Measurements from ENCODE around the gene CA11. TPM values are rescaled to one million over a fixed set of nuclear protein-coding genes. Genes with fewer than 3 reads are reported as not detected.

Gene CA11
- total RNA-seq, 1 donor from 2014 or later: 9.5 TPM

- Histone ChIP-seq H3K9me3 (ENCODE audit: insufficient read depth, low read depth, low read length) (no peaks in the 10 kb centered on the region), H3K4me1 (ENCODE audit: insufficient read depth, low read length) (peaks cover 11% of the 10 kb centered on the region), H2AFZ (ENCODE audit: low read depth, low read length) (no peak overlapping the region), H3K9ac (ENCODE audit: low read length) (no peak overlapping the region), H3K4me3 (ENCODE audit: insufficient read depth, low read depth, low read length) (no peak overlapping the region), H3K27ac (ENCODE audit: low read depth, low read length) (no peak overlapping the region), H3K27me3 (ENCODE audit: insufficient read depth, low read length) (no peaks in the 10 kb centered on the region), H3K79me2 (ENCODE audit: insufficient read depth, low read length) (no peaks in the 10 kb centered on the region), H3K4me2 (ENCODE audit: low read length) (no peak overlapping the region), H3K36me3 (ENCODE audit: insufficient read depth, low read length) (no peaks in the 10 kb centered on the region), H4K20me1 (ENCODE audit: insufficient read depth, low read length) (no peaks in the 10 kb centered on the region)
- H3K36me3 Mint-ChIP-seq (ENCODE audit: low read depth, unreplicated experiment): no peaks in the 10 kb centered on the region
- H3K27me3 Mint-ChIP-seq (ENCODE audit: low read depth, unreplicated experiment): no peaks in the 10 kb centered on the region
- H3K9me3 Mint-ChIP-seq (ENCODE audit: unreplicated experiment): no peaks in the 10 kb centered on the region
- H3K27ac Mint-ChIP-seq (ENCODE audit: unreplicated experiment): no peak overlapping the region
- DNase-seq (ENCODE audit: low read depth): no peak
- FAIRE-seq: no peak
- TF ChIP-seq, protein P1, sequence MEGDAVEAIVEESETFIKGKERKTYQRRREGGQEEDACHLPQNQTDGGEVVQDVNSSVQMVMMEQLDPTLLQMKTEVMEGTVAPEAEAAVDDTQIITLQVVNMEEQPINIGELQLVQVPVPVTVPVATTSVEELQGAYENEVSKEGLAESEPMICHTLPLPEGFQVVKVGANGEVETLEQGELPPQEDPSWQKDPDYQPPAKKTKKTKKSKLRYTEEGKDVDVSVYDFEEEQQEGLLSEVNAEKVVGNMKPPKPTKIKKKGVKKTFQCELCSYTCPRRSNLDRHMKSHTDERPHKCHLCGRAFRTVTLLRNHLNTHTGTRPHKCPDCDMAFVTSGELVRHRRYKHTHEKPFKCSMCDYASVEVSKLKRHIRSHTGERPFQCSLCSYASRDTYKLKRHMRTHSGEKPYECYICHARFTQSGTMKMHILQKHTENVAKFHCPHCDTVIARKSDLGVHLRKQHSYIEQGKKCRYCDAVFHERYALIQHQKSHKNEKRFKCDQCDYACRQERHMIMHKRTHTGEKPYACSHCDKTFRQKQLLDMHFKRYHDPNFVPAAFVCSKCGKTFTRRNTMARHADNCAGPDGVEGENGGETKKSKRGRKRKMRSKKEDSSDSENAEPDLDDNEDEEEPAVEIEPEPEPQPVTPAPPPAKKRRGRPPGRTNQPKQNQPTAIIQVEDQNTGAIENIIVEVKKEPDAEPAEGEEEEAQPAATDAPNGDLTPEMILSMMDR (IDR thresholded peaks at IDR 0.05; ENCODE audit: insufficient read depth, low read depth, low read length): no peak
- no peak for TF ChIP-seq EZH2 (IDR thresholded peaks at IDR 0.05; ENCODE audit: insufficient read depth, low read length)
- H3K4me1 Mint-ChIP-seq (ENCODE audit: low read depth, unreplicated experiment): no peaks in the 10 kb centered on the region
- no peak overlapping the region for H3K4me3 Mint-ChIP-seq (ENCODE audit: unreplicated experiment)
Measured at GRCh38 chr19:48650974-48651682, 5.1 kb upstream of the CA11 start.

- no peaks in the 10 kb centered on the region for H3K36me3 Mint-ChIP-seq (ENCODE audit: low read depth, unreplicated experiment)
Measured at GRCh38 chr19:48648134-48648533, 2.1 kb upstream of the CA11 start.

More at GRCh38 chr19:48648134-48648533, 2.1 kb upstream of the CA11 start:
- H3K9me3 Mint-ChIP-seq (ENCODE audit: unreplicated experiment): no peaks in the 10 kb centered on the region
- DNase-seq (ENCODE audit: low read depth): no peak
- Histone ChIP-seq H3K9ac (ENCODE audit: low read length) (no peak overlapping the region), H3K36me3 (ENCODE audit: insufficient read depth, low read length) (no peaks in the 10 kb centered on the region), H4K20me1 (ENCODE audit: insufficient read depth, low read length) (no peaks in the 10 kb centered on the region), H3K27me3 (ENCODE audit: insufficient read depth, low read length) (no peaks in the 10 kb centered on the region), H3K4me1 (ENCODE audit: insufficient read depth, low read length) (peaks cover 19% of the 10 kb centered on the region), H2AFZ (ENCODE audit: low read depth, low read length) (no peak overlapping the region), H3K4me3 (ENCODE audit: insufficient read depth, low read depth, low read length) (no peak overlapping the region), H3K9me3 (ENCODE audit: insufficient read depth, low read depth, low read length) (no peaks in the 10 kb centered on the region), H3K27ac (ENCODE audit: low read depth, low read length) (no peak overlapping the region), H3K79me2 (ENCODE audit: insufficient read depth, low read length) (no peaks in the 10 kb centered on the region), H3K4me2 (ENCODE audit: low read length) (no peak overlapping the region)
- TF ChIP-seq, protein P1 (IDR thresholded peaks at IDR 0.05; ENCODE audit: insufficient read depth, low read depth, low read length): no peak
- no peak for TF ChIP-seq EZH2 (IDR thresholded peaks at IDR 0.05; ENCODE audit: insufficient read depth, low read length)
- FAIRE-seq: no peak
- H3K4me3 Mint-ChIP-seq (ENCODE audit: unreplicated experiment): no peak overlapping the region
- H3K27me3 Mint-ChIP-seq (ENCODE audit: low read depth, unreplicated experiment): no peaks in the 10 kb centered on the region
- peaks cover 4% of the 10 kb centered on the region for H3K4me1 Mint-ChIP-seq (ENCODE audit: low read depth, unreplicated experiment)
- no peak overlapping the region for H3K27ac Mint-ChIP-seq (ENCODE audit: unreplicated experiment)
